HepG2 (cell line): Measurements from ENCODE around the gene MYADML2. TPM values are rescaled to one million over a fixed set of nuclear protein-coding genes. Genes with fewer than 3 reads are reported as not detected.

ENCODE experiments used
- AKNA ChIP-seq: sonication (generic); formaldehyde crosslinking; IDR thresholded peaks from 2 replicates; pipeline ENCODE4 v1.4.0; 2020; ENCODE audit warnings: missing genetic modification reagents, borderline replicate concordance
- E2F1 ChIP-seq: sonication (generic); formaldehyde crosslinking; IDR thresholded peaks from 2 replicates; pipeline ENCODE4 v1.5.0; 2020; ENCODE audit warnings: missing genetic modification reagents
- GABPA ChIP-seq, 2 experiments: IDR thresholded peaks; 2 replicates each; pipeline ENCODE4 v1.6.1; 2011 to 2016; ENCODE audit warnings: low read depth in 2 of 2, low read length in 1 of 2, missing biosample characterization in 1 of 2, missing genetic modification characterization in 1 of 2
- GATA4 ChIP-seq: sonication (generic); IDR thresholded peaks from 2 replicates; pipeline ENCODE4 v1.6.1; 2016; ENCODE audit warnings: antibody characterized with exemption, low read depth, borderline replicate concordance
- MNT ChIP-seq: fragments of 450-650 bp; IDR thresholded peaks from 2 replicates; pipeline ENCODE4 v1.6.1; 2016
- NR2F6 ChIP-seq, 2 experiments: IDR thresholded peaks; 2 replicates each; pipeline ENCODE4 v1.6.1; 2016; ENCODE audit warnings: antibody characterized with exemption in 1 of 2, mild to moderate bottlenecking in 1 of 2
- RXRA ChIP-seq: sonication (generic); formaldehyde crosslinking; IDR thresholded peaks from 2 replicates; pipeline ENCODE4 v1.5.1; 2020; ENCODE audit warnings: missing genetic modification reagents
- XRCC5 ChIP-seq: fragments of 200-400 bp; formaldehyde crosslinking; optimal IDR thresholded peaks from 2 replicates; pipeline ENCODE3; 2017; ENCODE audit warnings: mild to moderate bottlenecking, low read length
- YEATS2 ChIP-seq: sonication (generic); formaldehyde crosslinking; IDR thresholded peaks from 2 replicates; pipeline ENCODE4 v1.4.0; 2020; ENCODE audit warnings: missing genetic modification reagents, borderline replicate concordance
- ZFP82 ChIP-seq: sonication (generic); formaldehyde crosslinking; IDR thresholded peaks from 2 replicates; pipeline ENCODE4 v1.5.1; 2020; ENCODE audit warnings: mild to moderate bottlenecking, missing genetic modification reagents, borderline replicate concordance
- ZNF232 ChIP-seq: sonication (generic); formaldehyde crosslinking; IDR thresholded peaks from 2 replicates; pipeline ENCODE4 v1.4.0; 2020; ENCODE audit warnings: missing genetic modification reagents, borderline replicate concordance
- ZNF570 ChIP-seq: sonication (generic); formaldehyde crosslinking; IDR thresholded peaks from 2 replicates; pipeline ENCODE4 v1.4.0; 2020; ENCODE audit warnings: mild to moderate bottlenecking, missing genetic modification reagents, borderline replicate concordance
- ZNF597 ChIP-seq: sonication (generic); formaldehyde crosslinking; IDR thresholded peaks from 2 replicates; pipeline ENCODE4 v1.5.0; 2020; ENCODE audit warnings: missing genetic modification reagents
- ZNF607 ChIP-seq: sonication (generic); formaldehyde crosslinking; IDR thresholded peaks from 2 replicates; pipeline ENCODE4 v1.5.1; 2020; ENCODE audit warnings: missing genetic modification reagents, mild to moderate bottlenecking, borderline replicate concordance
- ZNF7 ChIP-seq: IDR thresholded peaks from 2 replicates; pipeline ENCODE4 v1.6.1; 2016; ENCODE audit warnings: missing biosample characterization, missing genetic modification reagents
- ZNF740 ChIP-seq: sonication (generic); formaldehyde crosslinking; IDR thresholded peaks from 2 replicates; pipeline ENCODE4 v1.4.0; 2020; ENCODE audit warnings: missing genetic modification reagents
- polyA plus RNA-seq, 8 experiments: library from polyadenylated mRNA; depleted of rRNA in 3 of 8; stranded (reverse) in 7 of 8; unstranded in 1 of 8; fragments of >200 nt; fragmentation: Illumina TruSeq in 4 of 8; extraction: Trizol in 4 of 8; gene quantifications; 2 replicates each; pipeline versions ENCODE4 v1.2.1 to v1.2.3, GENCODE V29; 2011 to 2016; ENCODE audit warnings: low read depth in 4 of 8, missing spikeins in 1 of 8, mixed read lengths in 1 of 8; ENCODE audit not compliant: insufficient read depth in 1 of 8
- total RNA-seq, 5 experiments: library from RNA; depleted of rRNA; stranded (reverse); fragments of >200 nt; fragmentation: Illumina TruSeq; extraction: Trizol; gene quantifications; 2 replicates each; pipeline ENCODE4 v1.2.3, GENCODE V29; 2016; ENCODE audit warnings: low read depth in 1 of 5
- TF ChIP-seq, protein P1 (sequence below): sonication (generic); formaldehyde crosslinking; IDR thresholded peaks from 2 replicates; pipeline ENCODE4 v1.5.0; 2020; ENCODE audit warnings: missing genetic modification reagents

The MYADML2 gene
- total and polyA plus RNA-seq, 2 of the 13 experiments (the other 11 are each of a cell fraction or from before 2014, with no cell fraction given), result not detected

DNA sequence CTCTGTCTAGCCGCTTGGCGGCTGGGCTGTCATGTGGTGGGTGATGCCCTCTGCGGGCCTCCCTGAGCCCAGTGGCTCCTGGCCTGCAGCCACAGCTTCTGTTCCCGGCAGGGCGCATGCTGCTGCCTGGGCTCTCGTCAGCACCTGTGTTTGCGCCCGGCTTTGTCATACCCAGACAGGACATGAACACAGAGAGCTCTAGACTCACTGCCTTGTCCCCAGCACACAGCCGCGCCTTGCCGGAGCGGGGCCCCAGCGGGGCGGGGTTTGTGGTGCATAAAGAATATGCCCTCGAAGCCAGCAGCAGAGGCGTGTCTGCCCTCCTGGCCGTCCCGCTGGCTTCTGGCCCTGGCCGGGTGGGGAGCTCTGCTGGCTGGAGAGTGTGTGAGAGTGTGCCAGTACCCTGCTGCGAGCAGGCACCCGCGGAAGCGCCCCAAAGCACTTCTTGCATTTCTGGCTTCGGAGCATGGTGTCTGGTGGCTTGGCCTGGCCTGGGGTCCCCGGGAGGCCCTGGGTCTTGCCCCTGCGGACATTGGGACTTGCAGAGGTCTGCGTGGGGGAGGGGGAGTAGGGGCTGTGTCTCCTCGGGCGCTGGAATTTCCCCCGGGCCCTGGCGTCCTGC, 44.8 kb upstream of the MYADML2 start (continued):
- peak; percentile 73; the same call in 1 of the 2 replicates for TF ChIP-seq AKNA (CRISPR knock-in tag)
- no peak for TF ChIP-seq ZNF570
- TF ChIP-seq ZFP82 (CRISPR knock-in tag), result no peak
- peak; percentile 55 for TF ChIP-seq RXRA (CRISPR knock-in tag)
- peak; percentile 79 for TF ChIP-seq MNT
- TF ChIP-seq ZNF232 (CRISPR knock-in tag), result peak; percentile 57; the same call in 1 of the 2 replicates
- no peak for TF ChIP-seq ZNF607 (CRISPR knock-in tag)
- TF ChIP-seq, protein P1, sequence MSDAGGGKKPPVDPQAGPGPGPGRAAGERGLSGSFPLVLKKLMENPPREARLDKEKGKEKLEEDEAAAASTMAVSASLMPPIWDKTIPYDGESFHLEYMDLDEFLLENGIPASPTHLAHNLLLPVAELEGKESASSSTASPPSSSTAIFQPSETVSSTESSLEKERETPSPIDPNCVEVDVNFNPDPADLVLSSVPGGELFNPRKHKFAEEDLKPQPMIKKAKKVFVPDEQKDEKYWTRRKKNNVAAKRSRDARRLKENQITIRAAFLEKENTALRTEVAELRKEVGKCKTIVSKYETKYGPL (CRISPR knock-in tag), result peak; percentile 80; the same call in 1 of the 2 replicates
- peak; percentile 26; the same call in 1 of the 2 replicates for TF ChIP-seq NR2F6 (IDR thresholded peaks at IDR 0.05)
- peak; percentile 78 for TF ChIP-seq NR2F6 (CRISPR knock-in tag; IDR thresholded peaks at IDR 0.05)
- peak; percentile 81; the same call in 1 of the 2 replicates for TF ChIP-seq YEATS2
- peak; percentile 1; the same call in 1 of the 2 replicates for TF ChIP-seq ZNF740 (CRISPR knock-in tag)
- TF ChIP-seq ZNF597 (CRISPR knock-in tag), result peak; percentile 25; the same call in 1 of the 2 replicates
- peak; percentile 87 for TF ChIP-seq E2F1 (CRISPR knock-in tag)
- no peak for TF ChIP-seq GATA4
- TF ChIP-seq GABPA (IDR thresholded peaks at IDR 0.05; ENCODE audit: low read depth, low read length), result no peak
- peak; percentile 55 for TF ChIP-seq GABPA (CRISPR knock-in tag; IDR thresholded peaks at IDR 0.05; ENCODE audit: low read depth)
- peak; percentile 82 for TF ChIP-seq XRCC5
- TF ChIP-seq ZNF7 (CRISPR knock-in tag), result peak; percentile 61; the same call in 1 of the 2 replicates
